HG02884 (cell line): Measurements from ENCODE around the gene ETV5.
A peak's percentile ranks its signal among the peaks of the same experiment; 100 is the strongest.
"Not testable (repeated sequence)": the region's sequence is repeated elsewhere in the genome, so short reads cannot be mapped to it uniquely, and the experiment has no call there.

Experiments used
- ATAC-seq: cut with Tn5 transposase; IDR thresholded peaks from one replicate; pipeline ENCODE4 v1.9.1; 2021; ENCODE audit warnings: mild to moderate bottlenecking, moderate library complexity; ENCODE audit not compliant: unreplicated experiment

Gene ETV5

DNA sequence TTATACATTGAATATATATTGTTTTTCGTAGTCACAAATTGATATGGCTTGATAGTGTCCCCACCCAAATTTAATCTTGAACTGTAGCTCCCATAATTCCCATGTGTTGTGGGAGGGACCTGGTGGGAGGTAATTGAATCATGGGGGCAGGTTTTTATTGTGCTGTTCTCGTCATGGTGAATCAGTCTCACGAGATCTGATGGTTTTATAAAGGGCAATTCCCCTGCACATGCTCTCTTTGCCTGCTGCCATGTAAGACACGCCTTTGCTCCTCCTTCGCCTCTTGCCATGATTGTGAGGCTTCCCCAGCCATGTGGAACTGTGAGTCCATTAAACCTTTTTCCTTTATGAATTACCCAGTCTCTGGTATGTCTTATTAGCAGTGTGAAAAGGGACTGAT is 82.9 kb downstream of the ETV5 start:
- not testable (repeated sequence) for ATAC-seq

- ATAC-seq = no peak
These were observed 83.7 kb downstream of the ETV5 start for GRCh38 chr3:186025161-186025560.

GRCh38 chr3:186024210-186024609 is 84.7 kb downstream of the ETV5 start:
- ATAC-seq = no peak

- ATAC-seq = no peak
These were observed 86.0 kb downstream of the ETV5 start for GRCh38 chr3:186022931-186023330.

DNA sequence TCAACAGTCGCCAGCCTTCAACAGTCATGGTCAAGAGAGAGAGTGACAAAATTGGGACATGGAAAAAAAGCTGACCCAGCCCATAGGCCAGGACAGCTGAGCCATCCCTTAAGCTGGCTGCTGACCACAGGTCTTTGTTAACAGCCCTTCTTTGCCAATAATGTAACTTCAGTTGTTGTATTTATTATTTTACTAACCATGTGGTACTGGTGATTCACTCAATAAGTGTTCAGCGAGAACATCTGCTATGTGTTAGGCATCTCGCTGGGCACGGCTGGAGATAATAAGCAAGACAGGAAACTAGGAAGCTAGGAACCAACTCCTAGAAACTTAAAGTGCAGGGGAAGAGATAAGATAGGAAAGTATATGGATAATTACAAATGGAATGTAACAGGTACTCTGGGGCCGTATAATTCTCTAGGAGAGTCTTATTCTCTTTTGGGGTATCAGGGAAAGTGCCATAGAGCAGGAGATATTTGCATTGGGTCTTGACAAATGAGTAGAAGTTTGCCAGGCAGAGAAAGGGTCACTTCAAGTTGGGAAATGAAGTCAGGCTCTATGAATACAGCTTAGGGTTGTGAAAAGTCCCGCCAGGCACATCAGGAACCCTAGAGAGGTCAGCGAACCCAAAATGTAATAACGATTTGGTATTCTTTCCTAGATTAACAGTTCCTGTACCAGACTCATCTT is 87.1 kb downstream of the ETV5 start:
- no peak for ATAC-seq

DNA sequence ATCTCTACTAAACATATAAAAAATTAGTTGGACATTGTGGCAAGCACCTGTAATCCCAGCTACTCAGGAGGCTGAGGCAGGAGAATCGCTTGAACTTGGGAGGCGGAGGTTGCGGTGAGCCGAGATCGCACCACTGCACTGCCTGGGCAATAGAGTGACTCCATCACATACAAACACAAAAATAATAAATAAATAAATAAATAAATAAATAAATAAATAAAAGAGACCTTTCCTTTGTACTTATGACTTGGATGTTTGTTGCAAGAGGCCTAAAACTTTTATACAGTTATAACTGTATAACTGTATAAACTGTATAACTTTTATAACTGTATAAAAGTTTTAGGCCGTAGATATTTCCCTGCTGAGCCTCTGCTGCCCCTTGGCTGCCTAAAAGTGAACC is 87.6 kb downstream of the ETV5 start:
- ATAC-seq = not testable (repeated sequence)

GRCh38 chr3:186019288-186019687 is 89.6 kb downstream of the ETV5 start:
- ATAC-seq = not testable (repeated sequence)

GRCh38 chr3:186014866-186015265 is 94.0 kb downstream of the ETV5 start:
- ATAC-seq = no peak

DNA sequence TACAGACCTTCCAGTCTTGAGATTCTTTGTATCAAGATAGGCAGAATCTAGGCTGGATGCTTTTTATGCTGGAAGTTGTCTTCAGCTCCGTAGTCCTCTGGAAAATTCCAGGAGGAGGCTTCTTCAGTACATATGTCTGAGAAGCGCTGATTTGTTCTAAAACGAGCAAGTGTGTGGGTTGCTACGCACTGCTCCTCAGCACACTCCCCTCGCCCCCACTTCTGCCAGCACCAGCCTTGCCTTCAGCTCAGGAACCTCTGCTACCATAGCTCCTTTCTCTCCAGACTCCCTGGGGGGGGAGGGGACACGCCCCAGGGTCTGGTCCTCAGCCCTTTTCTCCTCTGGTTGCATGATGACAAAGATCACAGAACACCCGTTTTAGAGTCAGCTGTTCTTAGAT is 95.6 kb downstream of the ETV5 start:
- ATAC-seq = no peak

GRCh38 chr3:186012137-186012536 is 96.8 kb downstream of the ETV5 start:
- ATAC-seq = no peak

- ATAC-seq = no peak
These were observed 104.2 kb downstream of the ETV5 start for GRCh38 chr3:186004671-186005070.

DNA sequence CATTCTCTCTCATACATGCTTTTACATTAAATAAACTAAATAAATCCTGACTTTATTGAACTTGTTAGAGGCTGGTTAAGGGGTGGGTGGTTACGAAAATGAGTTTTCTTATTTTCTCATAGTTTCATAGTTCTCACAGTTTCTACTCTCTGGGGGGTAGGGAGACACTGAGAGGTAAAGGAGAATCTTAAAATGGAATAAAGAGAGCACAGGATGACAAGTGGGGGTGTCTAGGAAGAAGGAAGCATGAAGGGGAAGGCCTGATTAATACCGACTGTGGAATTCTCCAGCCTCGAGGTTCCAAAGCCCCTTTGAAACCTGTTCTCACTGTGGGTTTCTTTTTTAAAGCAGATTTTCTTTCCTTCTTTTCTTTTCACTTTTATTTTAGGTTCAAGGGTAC is 104.7 kb downstream of the ETV5 start:
- no peak for ATAC-seq

GRCh38 chr3:186003610-186004009 is 105.3 kb downstream of the ETV5 start:
- ATAC-seq = peak; percentile 92

DNA sequence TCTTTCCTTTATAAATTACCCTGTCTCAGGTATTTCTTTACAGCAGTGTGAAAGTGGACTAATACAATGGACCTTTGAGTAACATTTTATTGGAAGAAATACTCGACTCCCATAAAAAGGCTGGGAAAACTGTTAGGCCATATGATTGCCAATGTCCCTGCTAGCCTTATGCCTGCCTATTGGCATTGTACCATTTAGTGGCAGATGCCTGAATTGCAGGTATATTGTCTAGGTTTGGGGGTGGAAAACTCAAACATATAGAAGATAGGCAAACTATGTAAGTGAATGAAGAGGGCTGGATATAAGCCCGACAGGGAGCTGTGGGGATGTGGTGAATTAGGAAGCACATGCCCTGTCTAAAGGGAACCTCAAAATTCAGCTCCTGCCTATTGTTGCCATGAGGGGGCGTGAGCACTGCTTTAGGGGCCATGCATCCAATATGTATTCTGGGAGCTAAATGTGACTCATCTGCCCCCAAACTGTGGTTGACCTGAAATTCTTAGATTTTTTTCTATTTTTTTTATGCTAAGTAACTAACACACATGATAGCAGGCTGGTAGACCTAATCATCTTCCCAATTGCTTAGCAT is 105.9 kb downstream of the ETV5 start:
- ATAC-seq = no peak

- no peak for ATAC-seq
These were observed 107.0 kb downstream of the ETV5 start for GRCh38 chr3:186001842-186002241.

DNA sequence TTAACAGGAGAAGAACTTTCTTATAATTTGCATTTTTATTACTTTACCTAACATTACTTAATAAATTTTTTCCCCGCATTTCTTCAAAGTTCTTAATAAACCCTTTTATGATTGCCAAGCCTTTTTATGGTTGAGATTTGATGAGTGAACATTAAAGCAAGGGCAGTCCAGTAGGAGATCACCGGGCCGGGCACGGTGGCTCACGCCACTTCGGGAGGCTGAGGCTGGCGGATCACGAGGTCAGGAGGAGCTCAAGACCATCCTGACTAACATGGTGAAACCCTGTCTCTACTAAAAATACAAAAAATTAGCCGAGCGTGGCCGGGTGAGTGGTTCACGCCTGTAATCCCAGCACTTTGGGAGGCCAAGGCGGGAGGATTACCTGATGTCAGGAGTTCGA is 109.7 kb downstream of the ETV5 start:
- ATAC-seq = no peak

DNA sequence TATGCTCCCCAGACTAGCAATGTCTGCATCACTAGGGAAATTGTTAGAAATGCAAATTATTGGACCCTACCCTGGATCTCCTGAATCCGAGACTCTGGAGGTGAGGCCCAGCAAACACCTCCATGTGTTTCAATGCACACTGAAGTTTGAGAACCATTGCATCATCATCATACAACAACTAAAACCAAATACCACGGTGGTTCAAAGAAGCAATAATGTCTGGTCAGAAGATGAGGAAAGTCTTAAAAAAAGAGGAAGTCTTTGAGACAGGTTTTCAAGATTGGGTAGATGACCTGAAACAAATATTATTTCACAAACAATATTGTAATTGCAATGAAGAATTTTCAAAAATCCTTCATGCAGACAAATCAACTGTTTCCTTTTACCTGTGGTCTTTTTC is 110.8 kb downstream of the ETV5 start:
- ATAC-seq = no peak

- no peak for ATAC-seq
These were observed 111.8 kb downstream of the ETV5 start for GRCh38 chr3:185997130-185997529.
